Activated CD8-positive, alpha-beta memory T cell treated with anti-CD3 and anti-CD28 coated beads for 4 hours (primary cell): ENCODE measurements around the gene SAMD1.

Experiments
- DNase-seq, 2 donors: peaks; one replicate each; pipeline ENCODE4 v3.0.0-alpha.2; 2020; ENCODE audit warnings: low read depth in 2 of 2

SAMD1 gene

GRCh38 chr19:14113762-14114414, 23.3 kb upstream of the SAMD1 start:
- DNase-seq = no peak

GRCh38 chr19:14112809-14113385, 22.3 kb upstream of the SAMD1 start:
- DNase-seq = no peak

- no peak for DNase-seq
Measured at GRCh38 chr19:14112051-14112808, 21.7 kb upstream of the SAMD1 start.

- no peak for DNase-seq
Measured at GRCh38 chr19:14111486-14111885, 20.9 kb upstream of the SAMD1 start.

GRCh38 chr19:14110650-14111049, 20.1 kb upstream of the SAMD1 start:
- DNase-seq = no peak

GRCh38 chr19:14107581-14108461, 17.3 kb upstream of the SAMD1 start:
- no peak for DNase-seq

GRCh38 chr19:14106840-14107239, 16.3 kb upstream of the SAMD1 start:
- DNase-seq = no peak

GRCh38 chr19:14105680-14106079, 15.1 kb upstream of the SAMD1 start:
- DNase-seq = no peak

- DNase-seq = no peak
Measured at GRCh38 chr19:14103310-14103709, 12.8 kb upstream of the SAMD1 start.

- no peak for DNase-seq
Measured at GRCh38 chr19:14102756-14103155, 12.2 kb upstream of the SAMD1 start.

- DNase-seq = no peak
Measured at GRCh38 chr19:14102102-14102696, 11.6 kb upstream of the SAMD1 start.

- DNase-seq = no peak
Measured at GRCh38 chr19:14101003-14101545, 10.5 kb upstream of the SAMD1 start.

- no peak for DNase-seq
Measured at GRCh38 chr19:14097532-14098151, 7.1 kb upstream of the SAMD1 start.

- no peak for DNase-seq
Measured at GRCh38 chr19:14096272-14096992, 5.9 kb upstream of the SAMD1 start.

GRCh38 chr19:14094854-14095253, 4.3 kb upstream of the SAMD1 start:
- no peak for DNase-seq

GRCh38 chr19:14093117-14093823, 2.7 kb upstream of the SAMD1 start:
- no peak for DNase-seq

- peak in 1 of 2 donors; percentile 26 for DNase-seq
Measured at GRCh38 chr19:14091813-14092462, 1.4 kb upstream of the SAMD1 start.

- DNase-seq = peak in 1 of 2 donors; percentile 31
Measured at GRCh38 chr19:14091081-14091812, 696 bp upstream of the SAMD1 start.
